GM18526 (cell line): ENCODE data around the gene AP5M1.

Experiments
- POLR2A ChIP-seq: IDR thresholded peaks from 3 replicates; pipeline ENCODE4 v1.6.1; 2011; ENCODE audit not compliant: insufficient read length; ENCODE audit errors: extremely low read depth

The AP5M1 gene

GRCh38 chr14:57275023-57275664 is 6.4 kb downstream of the AP5M1 start:
- TF ChIP-seq POLR2A: no peak

GRCh38 chr14:57277062-57277461 is 8.3 kb downstream of the AP5M1 start:
- TF ChIP-seq POLR2A: no peak

GRCh38 chr14:57287745-57288144 is 19.0 kb downstream of the AP5M1 start:
- no peak for TF ChIP-seq POLR2A

- no peak for TF ChIP-seq POLR2A
Observed at GRCh38 chr14:57290751-57291150, 22.0 kb downstream of the AP5M1 start.

GRCh38 chr14:57291692-57292647 is 23.2 kb downstream of the AP5M1 start:
- no peak for TF ChIP-seq POLR2A

- no peak for TF ChIP-seq POLR2A
Observed at GRCh38 chr14:57293866-57294837, 25.4 kb downstream of the AP5M1 start.

GRCh38 chr14:57295239-57295638 is 26.5 kb downstream of the AP5M1 start:
- no peak for TF ChIP-seq POLR2A

GRCh38 chr14:57297852-57298251 is 29.1 kb downstream of the AP5M1 start:
- TF ChIP-seq POLR2A: no peak

- TF ChIP-seq POLR2A: no peak
Observed at GRCh38 chr14:57299511-57299910, 30.7 kb downstream of the AP5M1 start.

DNA sequence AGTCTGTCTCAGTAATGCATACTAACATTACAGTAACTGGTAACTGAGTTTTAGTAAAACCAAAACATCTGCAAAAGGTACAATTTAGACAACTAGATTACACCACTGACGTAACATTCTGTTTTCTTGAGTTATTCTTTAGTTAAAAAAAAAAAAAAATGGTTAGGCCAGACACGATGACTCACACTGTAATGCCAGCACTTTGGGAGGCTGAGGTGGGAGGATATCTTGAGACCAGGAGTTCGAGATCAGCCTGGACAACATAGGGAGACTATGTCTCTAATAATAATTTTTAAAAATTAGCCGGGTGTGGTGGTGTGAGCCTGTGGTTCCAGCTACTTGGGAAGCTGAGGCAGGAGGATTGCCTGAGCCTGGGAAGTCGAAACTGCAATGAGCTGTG is 34.1 kb downstream of the AP5M1 start:
- no peak for TF ChIP-seq POLR2A

DNA sequence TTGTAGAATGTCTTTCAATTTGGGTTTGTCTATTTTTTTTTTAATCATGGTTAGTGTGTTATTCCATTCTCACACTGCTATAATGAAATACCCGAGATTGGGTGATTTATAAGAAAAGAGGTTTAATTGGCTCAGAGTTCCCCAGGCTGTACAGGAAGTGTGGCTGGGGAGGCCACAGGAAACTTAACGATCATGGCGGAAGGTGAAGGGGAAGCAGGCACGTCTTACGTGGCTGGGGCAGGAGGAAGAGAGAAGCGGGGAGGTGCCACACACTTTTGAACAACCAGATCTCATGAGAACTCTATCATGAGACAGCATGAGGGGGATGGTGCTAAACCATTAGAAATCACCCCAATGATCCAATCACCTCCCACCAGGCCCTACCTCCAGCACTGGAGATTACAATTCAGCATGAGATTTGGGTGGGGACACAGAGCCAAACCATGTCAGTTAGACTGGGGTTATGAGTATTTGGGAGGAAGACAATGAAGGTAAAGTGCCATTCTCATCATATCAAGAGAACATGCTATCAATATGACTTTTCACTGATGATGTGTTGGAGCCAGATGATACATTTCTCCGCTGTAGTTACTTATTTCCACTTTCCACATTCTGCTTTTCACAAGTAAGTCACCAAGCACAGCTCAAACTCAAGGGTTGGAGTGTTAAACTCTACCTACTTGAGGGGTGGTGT is 45.8 kb downstream of the AP5M1 start:
- no peak for TF ChIP-seq POLR2A

- no peak for TF ChIP-seq POLR2A
Observed at GRCh38 chr14:57317248-57317833, 48.6 kb downstream of the AP5M1 start.

DNA sequence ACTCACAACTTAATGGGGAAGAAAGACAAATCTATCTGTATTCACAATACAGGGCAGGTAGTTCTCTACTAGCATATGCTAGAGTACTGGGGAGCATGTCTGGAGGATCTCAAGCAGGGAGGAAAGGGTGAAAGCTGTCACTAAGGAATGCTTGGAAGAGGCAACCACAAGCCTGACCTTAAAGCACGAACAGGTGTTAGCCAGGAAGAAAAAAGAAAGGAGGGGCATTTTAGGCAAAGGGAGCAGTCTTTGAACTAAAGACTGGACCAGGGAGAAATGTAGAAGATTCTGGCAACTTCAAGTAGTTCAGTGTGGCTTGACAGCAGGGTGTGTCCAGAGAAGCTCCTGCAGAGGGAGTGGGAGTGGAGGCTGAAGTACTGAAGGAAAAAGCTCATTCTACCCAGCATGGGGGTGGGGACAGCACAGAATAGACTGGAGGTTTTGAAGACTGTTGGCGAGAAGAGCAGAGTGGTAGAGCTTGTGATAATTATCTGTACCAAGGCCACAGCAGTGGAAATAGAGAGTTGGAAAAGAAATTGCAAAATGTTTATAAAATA is 50.9 kb downstream of the AP5M1 start:
- no peak for TF ChIP-seq POLR2A

DNA sequence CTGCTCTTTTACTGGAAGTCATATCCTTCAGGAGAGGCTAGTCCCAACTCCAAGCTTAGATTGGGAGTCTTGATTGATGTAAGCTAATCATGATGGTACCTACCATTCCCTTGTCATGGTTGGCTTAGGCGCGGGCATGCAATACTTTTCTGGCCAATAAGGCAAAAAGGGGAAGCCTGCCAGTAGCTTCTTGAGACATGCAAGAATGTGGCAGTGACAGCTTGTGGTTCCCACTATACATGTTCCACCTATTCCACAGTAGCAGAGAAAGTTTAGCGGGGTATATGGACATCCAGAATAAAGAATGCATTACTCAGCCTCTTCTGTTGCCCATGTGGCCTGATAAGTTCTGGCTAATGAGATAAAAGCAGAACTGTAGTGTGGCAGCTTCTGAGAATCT is 55.0 kb downstream of the AP5M1 start:
- no peak for TF ChIP-seq POLR2A
